ENCODE results near the gene LHFPL5. TPM values are rescaled to one million over a fixed set of nuclear protein-coding genes. Genes with fewer than 3 reads are reported as not detected.

The LHFPL5 gene
- total RNA-seq, 2 experiments from 2014 or later: not detected

DNA sequence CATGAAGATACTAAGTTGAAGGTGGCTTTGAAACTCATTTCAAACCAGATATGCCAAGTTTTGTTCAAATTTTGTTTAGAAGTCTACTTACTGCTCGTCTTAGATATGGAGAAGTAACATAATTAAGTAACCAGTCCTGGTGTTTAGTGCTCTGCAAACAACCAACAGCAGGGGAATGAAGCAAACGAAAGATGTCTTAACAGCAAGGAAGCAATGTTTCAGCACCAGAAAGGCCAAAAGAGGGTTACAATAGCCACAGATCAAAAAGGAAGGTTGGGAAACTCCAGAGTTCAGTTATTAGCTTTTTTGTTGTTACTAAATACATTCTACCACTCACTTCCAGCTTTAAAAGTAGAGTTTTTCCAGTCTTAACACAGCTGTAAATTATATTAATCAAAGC, 45.1 kb downstream of the LHFPL5 start:
- BruUV-seq (replicated peaks): no TSS peak
- Histone ChIP-seq H3K4me3 (ENCODE audit: low read depth, low read length, poor library complexity, severe bottlenecking) (no peak overlapping the region), H3K27ac (ENCODE audit: low read depth, low read length, poor library complexity, severe bottlenecking) (no peak overlapping the region), H3K9me3 (ENCODE audit: low read length) (peaks cover 16% of the 10 kb centered on the region), H3K36me3 (ENCODE audit: insufficient read depth, low read length) (peaks cover 98% of the 10 kb centered on the region), H4K20me1 (ENCODE audit: insufficient read depth, low read length) (no peaks in the 10 kb centered on the region), H2AFZ (ENCODE audit: low read length) (no peak overlapping the region), H3K4me1 (ENCODE audit: insufficient read depth, low read length, poor library complexity, severe bottlenecking) (no peaks in the 10 kb centered on the region), H3K4me2 (ENCODE audit: low read length) (no peak overlapping the region), H3K9me2 (ENCODE audit: insufficient read depth, low read length) (no peaks in the 10 kb centered on the region), H3K79me2 (ENCODE audit: insufficient read depth, low read depth, low read length) (no peaks in the 10 kb centered on the region)
- ChIA-PET POLR2A (interaction anchor here (0.6 kb wide), 1 partner anchor 126 kb away, joined by 3 read pairs; no protein-coding TSS in a partner anchor), CTCF (ENCODE audit: unreplicated experiment) (no interaction called here)
- DNase-seq (ENCODE audit: low spot score): no peak
- intact Hi-C loops (cut with micrococcal nuclease; ENCODE audit: unreplicated experiment): no loop called here
- TF ChIP-seq, protein P1, sequence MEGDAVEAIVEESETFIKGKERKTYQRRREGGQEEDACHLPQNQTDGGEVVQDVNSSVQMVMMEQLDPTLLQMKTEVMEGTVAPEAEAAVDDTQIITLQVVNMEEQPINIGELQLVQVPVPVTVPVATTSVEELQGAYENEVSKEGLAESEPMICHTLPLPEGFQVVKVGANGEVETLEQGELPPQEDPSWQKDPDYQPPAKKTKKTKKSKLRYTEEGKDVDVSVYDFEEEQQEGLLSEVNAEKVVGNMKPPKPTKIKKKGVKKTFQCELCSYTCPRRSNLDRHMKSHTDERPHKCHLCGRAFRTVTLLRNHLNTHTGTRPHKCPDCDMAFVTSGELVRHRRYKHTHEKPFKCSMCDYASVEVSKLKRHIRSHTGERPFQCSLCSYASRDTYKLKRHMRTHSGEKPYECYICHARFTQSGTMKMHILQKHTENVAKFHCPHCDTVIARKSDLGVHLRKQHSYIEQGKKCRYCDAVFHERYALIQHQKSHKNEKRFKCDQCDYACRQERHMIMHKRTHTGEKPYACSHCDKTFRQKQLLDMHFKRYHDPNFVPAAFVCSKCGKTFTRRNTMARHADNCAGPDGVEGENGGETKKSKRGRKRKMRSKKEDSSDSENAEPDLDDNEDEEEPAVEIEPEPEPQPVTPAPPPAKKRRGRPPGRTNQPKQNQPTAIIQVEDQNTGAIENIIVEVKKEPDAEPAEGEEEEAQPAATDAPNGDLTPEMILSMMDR (conservative IDR thresholded peaks at IDR 0.05; ENCODE audit: low read length): no peak
- no peak for TF ChIP-seq EZH2phosphoT487 (IDR thresholded peaks at IDR 0.05; ENCODE audit: borderline replicate concordance, low read depth, low read length)

DNA sequence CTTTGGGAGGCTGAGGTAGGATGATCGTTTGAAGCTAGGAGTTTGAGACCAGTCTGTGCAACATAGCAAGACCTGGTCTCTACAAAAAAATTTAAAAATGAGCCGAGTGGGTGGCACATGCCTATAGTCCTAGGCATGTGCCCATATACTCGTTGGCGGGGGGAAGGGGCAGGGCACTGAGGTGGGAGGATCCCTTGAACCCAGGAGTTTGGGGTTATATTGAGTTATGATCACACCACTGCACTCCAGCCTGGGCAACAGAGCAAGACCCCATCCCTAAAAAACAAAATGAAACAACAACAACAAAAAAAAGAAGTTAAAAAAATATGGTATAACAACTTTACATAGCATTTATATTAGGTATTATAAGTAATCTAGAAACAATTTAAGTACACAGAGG, 47.8 kb downstream of the LHFPL5 start:
- intact Hi-C loops (cut with micrococcal nuclease; ENCODE audit: unreplicated experiment): no loop called here
- no peaks in the 10 kb centered on the region for H3K9me2 ChIP-seq (ENCODE audit: insufficient read depth, low read length)
- no peaks in the 10 kb centered on the region for H3K79me2 ChIP-seq (ENCODE audit: insufficient read depth, low read depth, low read length)
- TF ChIP-seq, protein P1 (conservative IDR thresholded peaks at IDR 0.05; ENCODE audit: low read length): no peak
- TF ChIP-seq EZH2phosphoT487 (IDR thresholded peaks at IDR 0.05; ENCODE audit: borderline replicate concordance, low read depth, low read length): no peak
- no TSS peak for BruUV-seq (replicated peaks)
- no peak overlapping the region for H3K27ac ChIP-seq (ENCODE audit: low read depth, low read length, poor library complexity, severe bottlenecking)
- H3K4me3 ChIP-seq (ENCODE audit: low read depth, low read length, poor library complexity, severe bottlenecking): no peak overlapping the region
- H3K36me3 ChIP-seq (ENCODE audit: insufficient read depth, low read length): peaks cover 100% of the 10 kb centered on the region
- H3K9me3 ChIP-seq (ENCODE audit: low read length): peaks cover 16% of the 10 kb centered on the region
- no peaks in the 10 kb centered on the region for H4K20me1 ChIP-seq (ENCODE audit: insufficient read depth, low read length)
- DNase-seq (ENCODE audit: low spot score): no peak
- ChIA-PET POLR2A (no interaction called here), CTCF (ENCODE audit: unreplicated experiment) (no interaction called here)
- H2AFZ ChIP-seq (ENCODE audit: low read length): no peak overlapping the region
- H3K4me1 ChIP-seq (ENCODE audit: insufficient read depth, low read length, poor library complexity, severe bottlenecking): no peaks in the 10 kb centered on the region
- H3K4me2 ChIP-seq (ENCODE audit: low read length): no peak overlapping the region

DNA sequence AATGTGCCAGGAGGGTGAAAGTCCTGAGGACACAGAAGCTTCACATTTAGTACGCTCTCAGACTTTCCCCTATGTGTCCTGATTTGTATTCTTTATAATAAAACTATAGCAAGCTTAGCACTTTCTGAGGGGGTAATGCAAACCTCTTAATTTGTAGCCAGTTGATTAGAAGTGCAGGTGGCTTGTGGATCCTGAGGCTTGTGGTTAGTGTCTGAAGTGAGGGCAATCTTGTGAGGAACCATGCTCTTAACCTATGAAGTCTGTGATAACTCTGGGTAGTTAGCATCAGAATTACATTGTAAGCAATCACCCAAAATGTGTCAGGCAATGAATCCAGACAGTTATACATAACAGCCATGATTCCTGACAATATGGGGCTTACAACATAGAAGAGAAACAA, 51.1 kb downstream of the LHFPL5 start:
- no peak for TF ChIP-seq EZH2phosphoT487 (IDR thresholded peaks at IDR 0.05; ENCODE audit: borderline replicate concordance, low read depth, low read length)
- TF ChIP-seq, protein P1 (conservative IDR thresholded peaks at IDR 0.05; ENCODE audit: low read length): no peak
- H3K9me3 ChIP-seq (ENCODE audit: low read length): no peaks in the 10 kb centered on the region
- H3K79me2 ChIP-seq (ENCODE audit: insufficient read depth, low read depth, low read length): no peaks in the 10 kb centered on the region
- BruUV-seq (replicated peaks): no TSS peak
- H3K4me2 ChIP-seq (ENCODE audit: low read length): no peak overlapping the region
- no peaks in the 10 kb centered on the region for H3K9me2 ChIP-seq (ENCODE audit: insufficient read depth, low read length)
- ChIA-PET CTCF (ENCODE audit: unreplicated experiment) (no interaction called here), POLR2A (interaction anchor here (0.6 kb wide), 5 partner anchors 15 to 105 kb away, joined by 3 to 4 read pairs (median 3); no protein-coding TSS in a partner anchor)
- no peaks in the 10 kb centered on the region for H4K20me1 ChIP-seq (ENCODE audit: insufficient read depth, low read length)
- no peak overlapping the region for H2AFZ ChIP-seq (ENCODE audit: low read length)
- no peak overlapping the region for H3K4me3 ChIP-seq (ENCODE audit: low read depth, low read length, poor library complexity, severe bottlenecking)
- H3K27ac ChIP-seq (ENCODE audit: low read depth, low read length, poor library complexity, severe bottlenecking): no peak overlapping the region
- DNase-seq (ENCODE audit: low spot score): no peak
- peaks cover 99% of the 10 kb centered on the region for H3K36me3 ChIP-seq (ENCODE audit: insufficient read depth, low read length)
- no peaks in the 10 kb centered on the region for H3K4me1 ChIP-seq (ENCODE audit: insufficient read depth, low read length, poor library complexity, severe bottlenecking)
- intact Hi-C loops (cut with micrococcal nuclease; ENCODE audit: unreplicated experiment): no loop called here

Measured in OCI-LY7 (cell line).